Stimulated activated CD4-positive, alpha-beta T cell treated with anti-CD3 and anti-CD28 coated beads, Interleukin-4, amount 100 ng/mL, for 4 hours (primary cell): ENCODE measurements around the gene TBCEL.

Source experiments
- DNase-seq, 2 experiments: peaks; one replicate each; pipeline ENCODE4 v3.0.0-alpha.2; 2020

The TBCEL gene

DNA sequence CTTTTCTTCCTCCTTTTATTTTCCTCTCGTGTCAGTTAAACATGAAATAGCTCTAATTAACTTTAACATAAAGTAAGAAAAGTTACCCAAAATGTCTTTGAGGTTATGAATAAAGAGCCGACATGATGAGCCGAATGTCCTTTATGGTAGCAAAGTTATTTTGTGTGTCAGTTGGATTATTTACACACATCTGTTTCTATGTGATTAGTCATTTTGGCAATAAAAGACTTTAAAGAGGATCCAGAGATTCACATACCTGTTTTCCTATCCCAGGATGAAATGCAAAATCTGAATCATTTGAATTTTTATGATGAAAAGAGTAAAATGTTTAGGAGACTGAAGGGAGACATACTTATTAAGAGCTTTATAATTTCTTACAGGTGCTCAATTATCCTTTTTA, 43.1 kb downstream of the TBCEL start:
- no peak for DNase-seq

DNA sequence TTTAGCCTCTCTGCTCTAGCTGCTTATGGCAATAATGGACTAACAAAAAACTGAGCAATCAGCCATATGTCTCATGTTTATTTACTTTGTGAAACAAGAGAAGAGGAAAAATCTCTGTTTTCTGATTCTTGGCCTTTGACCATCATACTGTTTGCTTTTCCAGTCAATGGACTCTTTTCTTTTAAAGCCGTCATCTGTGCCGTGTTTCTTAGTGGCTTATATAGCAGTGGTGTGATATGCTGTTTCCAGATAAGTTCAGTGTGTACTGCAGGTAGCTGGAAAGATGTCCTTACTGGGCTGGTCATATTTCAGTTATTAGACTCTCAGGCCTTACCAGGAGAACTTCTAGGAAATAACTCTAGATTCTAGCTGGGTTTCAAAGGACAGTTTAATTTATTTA, 43.6 kb downstream of the TBCEL start:
- no peak for DNase-seq

GRCh38 chr11:121067962-121068647, 44.2 kb downstream of the TBCEL start:
- DNase-seq: no peak

- no peak for DNase-seq
These were observed 44.9 kb downstream of the TBCEL start for GRCh38 chr11:121068787-121069186.

GRCh38 chr11:121070951-121071845, 47.3 kb downstream of the TBCEL start:
- DNase-seq: no peak

GRCh38 chr11:121071846-121072450, 48.0 kb downstream of the TBCEL start:
- DNase-seq: no peak

- DNase-seq: no peak
These were observed 57.4 kb downstream of the TBCEL start for GRCh38 chr11:121081321-121081720.

DNA sequence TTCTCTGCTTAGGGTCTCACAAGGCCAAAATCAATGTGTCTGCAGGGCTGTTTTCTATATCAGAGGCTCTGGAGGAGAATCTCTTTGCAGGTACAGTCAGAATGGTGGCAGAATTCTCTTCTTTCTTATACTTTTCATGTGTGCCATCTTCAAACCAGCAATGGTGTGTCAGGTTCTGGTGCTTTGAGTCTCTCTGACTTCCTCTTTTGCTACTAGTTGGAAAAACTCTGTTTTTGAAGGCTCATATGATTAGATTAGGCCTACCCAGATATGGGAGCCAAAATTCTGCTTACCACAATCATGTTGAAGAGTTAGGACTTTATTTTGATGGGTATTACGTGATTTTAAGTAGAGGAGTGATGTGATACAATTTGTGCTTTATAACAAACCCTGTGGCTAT, 58.3 kb downstream of the TBCEL start:
- DNase-seq: no peak

- DNase-seq: no peak
These were observed 58.8 kb downstream of the TBCEL start for GRCh38 chr11:121082670-121083069.

- DNase-seq: no peak
These were observed 63.0 kb downstream of the TBCEL start for GRCh38 chr11:121086866-121087265.

DNA sequence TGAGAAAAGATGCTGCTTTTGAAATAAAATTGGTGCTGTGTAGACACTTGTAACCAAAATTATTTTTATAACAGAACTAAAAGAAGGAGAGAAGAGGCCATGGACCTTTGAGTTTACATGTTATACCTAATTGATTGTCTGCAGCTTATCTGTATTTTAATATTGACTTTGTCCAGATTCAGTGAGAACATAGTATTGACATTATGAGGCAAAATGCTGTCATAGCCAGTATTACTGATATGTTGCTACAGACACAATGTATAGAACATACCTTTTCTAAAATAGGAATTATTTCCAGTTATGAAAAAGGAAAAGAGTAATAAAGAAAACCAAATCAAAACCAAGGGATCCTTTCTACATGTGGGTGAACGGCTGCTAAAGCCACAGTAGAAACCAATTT, 65.7 kb downstream of the TBCEL start:
- DNase-seq: no peak

DNA sequence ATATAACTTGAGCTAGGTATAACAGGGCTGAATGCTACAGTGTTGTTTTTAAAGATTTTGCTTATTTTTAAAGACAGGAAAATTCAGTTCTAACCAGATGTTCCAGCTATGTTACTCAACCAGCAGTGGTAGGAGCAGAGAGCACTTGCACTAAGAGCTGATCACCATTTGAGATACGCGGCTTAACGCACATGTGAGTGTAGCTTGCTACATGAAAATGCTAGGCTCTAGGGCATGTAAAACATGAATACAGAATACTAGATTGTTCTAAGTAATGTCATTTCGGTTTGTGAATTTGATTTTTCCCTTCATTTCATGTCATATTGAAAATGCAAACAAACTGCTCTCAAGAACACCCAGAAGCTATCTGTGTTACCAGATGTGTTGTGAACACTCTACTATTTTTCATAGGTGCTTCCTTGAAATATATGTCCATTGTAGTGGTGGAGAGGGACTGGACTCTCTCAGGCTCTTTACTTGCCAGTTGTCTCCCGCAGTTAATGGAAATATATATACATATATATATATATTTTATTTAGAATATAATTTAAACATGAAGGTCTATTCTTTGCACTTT, 66.3 kb downstream of the TBCEL start:
- DNase-seq: no peak

- no peak for DNase-seq
These were observed 67.7 kb downstream of the TBCEL start for GRCh38 chr11:121091492-121092152.

DNA sequence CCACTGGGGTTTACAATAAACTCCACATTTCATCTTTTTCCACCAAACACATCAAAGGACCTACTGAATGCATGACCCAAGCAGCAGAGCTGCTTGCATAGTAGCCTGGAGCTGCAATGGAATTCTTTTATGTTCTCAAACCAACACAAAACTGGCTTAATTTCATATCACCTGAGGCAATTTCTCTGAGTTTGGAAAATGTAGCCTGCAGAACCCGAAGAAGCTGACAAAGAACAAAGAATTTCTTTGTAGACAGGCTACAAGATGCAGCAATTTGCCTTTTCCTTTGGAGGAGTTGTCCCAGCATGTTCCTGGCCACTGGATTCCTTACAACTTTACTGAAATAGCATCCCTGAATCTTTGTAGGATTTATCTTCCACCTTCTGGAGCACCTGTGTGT, 71.7 kb downstream of the TBCEL start:
- DNase-seq: no peak

DNA sequence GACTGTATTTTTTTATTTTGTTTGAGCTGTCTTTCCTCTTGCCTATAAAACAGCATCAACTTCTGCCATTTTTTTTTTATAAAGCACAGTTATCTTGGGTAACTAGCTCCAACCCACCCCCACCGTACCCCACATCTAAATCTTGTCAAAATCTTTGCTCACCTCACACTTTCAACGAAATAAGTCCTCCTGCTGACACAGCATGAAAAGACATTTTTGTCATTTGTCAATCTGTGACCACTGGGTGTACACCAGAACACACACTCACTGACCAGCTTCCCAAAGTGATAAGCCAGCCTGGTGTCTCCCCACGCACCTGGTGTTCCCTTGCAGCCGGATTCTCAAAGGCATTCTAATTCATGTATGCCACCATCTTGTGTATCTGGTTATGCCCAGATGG, 75.5 kb downstream of the TBCEL start:
- DNase-seq: no peak

DNA sequence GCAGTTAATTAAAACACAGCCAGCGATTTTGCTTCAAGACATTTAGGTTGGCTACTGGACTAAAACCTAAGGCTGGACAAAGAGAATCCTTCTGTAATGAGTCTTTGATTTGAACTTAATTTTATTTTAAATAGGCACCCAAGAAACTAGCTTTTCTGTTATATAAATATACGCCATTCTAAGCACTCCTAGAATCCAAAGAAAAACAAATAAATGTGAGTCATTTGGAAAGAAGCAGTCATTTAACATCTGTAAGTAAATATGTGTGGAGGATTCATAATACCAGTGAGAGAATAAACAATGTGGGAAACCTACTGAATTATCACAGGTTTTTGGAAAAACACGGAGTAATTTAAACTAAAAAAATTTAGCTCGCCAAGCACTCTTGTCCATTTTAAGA, 76.0 kb downstream of the TBCEL start:
- no peak for DNase-seq

DNA sequence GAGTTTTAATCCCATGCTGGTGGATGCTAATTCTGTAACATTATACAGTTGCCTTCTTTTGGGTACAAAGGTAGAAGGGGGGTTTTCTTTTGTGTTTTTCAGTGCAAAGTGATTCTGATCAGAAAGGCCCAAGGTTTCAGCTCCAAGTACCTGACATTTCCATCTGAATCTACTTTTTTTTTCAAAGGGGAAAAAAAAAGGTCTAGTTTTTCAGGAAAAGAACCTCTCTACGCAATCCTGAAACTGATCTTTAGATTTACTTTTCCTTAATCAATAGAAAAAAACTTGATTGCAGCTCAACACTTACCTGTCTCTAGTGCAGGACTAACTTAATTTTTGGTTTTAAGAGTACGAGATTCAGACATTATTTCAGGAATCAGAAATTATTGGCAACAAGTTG, 77.0 kb downstream of the TBCEL start, which contains the start of gene TECTA:
TSS of gene TECTA (plus strand) at position 301 of the 400 bp plus-strand sequence. CDS start 1,423 bp downstream, outside the sequence.
- no peak for DNase-seq

DNA sequence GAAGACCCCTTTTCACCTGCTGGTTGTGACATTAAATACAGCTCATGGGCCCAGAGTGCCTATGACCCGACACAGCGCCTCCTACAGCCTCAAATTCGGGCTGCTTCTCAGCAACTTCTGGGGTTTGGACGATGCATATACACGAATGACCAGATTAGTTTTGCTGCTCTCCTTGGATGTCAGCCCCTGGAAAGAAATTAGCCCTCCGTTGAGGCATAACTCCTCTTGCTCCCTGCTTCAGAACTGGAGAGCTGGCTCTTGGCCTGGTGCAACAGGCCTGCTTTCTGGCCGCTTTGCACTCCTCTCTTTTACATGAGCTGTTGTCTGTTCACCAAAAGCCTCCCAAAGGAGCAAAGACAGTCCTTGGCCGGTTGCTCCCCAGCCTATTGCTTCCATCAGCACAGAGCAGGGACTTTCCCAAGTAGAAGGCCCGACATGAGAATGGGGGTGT, 80.4 kb downstream of the TBCEL start:
- no peak for DNase-seq

DNA sequence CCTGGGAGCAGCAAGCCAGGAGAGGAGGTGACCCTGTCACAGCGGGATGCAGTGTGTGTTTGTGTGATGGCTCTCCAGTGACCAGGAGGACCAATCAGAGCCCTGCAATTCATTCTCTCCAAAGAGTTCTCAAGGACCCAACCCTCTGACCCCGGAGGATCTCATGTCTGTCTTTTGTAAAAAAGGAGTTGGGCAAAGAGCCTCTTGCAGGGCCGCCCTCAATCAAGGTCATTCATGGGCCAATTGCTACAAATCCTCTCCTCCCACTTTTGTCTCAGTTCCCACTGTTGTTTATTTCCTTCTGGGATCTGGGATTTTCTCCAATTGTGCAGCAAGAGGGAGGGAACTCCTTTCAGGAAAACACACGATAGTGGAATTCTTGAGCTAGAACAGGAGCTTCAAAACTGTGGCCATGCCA, 81.2 kb downstream of the TBCEL start:
- no peak for DNase-seq

- no peak for DNase-seq
These were observed 81.7 kb downstream of the TBCEL start for GRCh38 chr11:121105481-121106195.

DNA sequence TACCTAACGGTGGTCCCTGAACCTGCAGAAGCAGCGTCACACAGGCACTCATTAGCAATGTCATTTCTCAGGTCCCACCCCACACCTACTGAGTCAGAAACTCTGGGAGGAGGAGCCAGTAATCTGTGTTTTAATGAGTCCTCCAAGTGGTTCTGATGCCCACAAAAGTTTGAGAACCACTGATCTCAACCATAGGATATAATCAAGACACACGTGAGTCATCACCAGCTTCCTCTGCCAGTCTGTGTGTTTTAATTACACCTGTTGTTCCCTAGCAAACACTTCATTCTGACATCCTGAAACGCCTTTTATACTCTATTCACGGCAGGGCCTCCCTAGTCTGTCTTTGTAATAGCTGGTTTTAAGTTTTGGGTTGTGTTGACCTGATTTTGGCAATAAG, 82.9 kb downstream of the TBCEL start:
- DNase-seq: no peak

DNA sequence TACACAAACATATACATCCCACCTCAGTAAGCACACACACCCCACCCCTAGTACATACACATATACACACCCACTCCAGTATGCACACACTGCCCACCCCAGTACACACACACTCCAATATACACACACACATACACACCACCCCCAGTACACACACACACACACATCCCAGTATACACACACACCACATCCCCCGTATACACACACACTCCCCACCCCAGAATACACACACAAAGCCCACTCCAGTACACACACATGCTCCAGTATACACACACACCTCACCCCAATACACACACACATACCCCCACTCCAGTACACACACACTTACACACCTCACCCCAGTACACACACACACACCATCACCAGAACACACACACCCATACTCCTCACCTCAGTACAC, 84.5 kb downstream of the TBCEL start:
- no peak for DNase-seq
